Tibial nerve (tissue), 4 donors: ENCODE data around the gene RAPGEF6. TPM values are rescaled to one million over a fixed set of nuclear protein-coding genes. Genes with fewer than 3 reads are reported as not detected.

Experiments used
- DNase-seq, 2 donors: peaks; one replicate each; pipeline ENCODE4 v3.0.0-alpha.2; 2019; ENCODE audit warnings: low spot score in 2 of 2
- H3K27ac ChIP-seq, 4 donors: fragments of 200-600 bp; sonication (generic) in 3 of 4; one replicate each; pipeline ENCODE4 v1.5.1; 2017 to 2019; ENCODE audit warnings: mild to moderate bottlenecking in 1 of 4
- H3K27me3 ChIP-seq, 2 donors: fragments of 200-600 bp; sonication (generic) in 1 of 2; one replicate each; pipeline versions ENCODE4 v1.5.1 to v1.6.0; 2017 to 2019
- H3K36me3 ChIP-seq, 3 donors: fragments of 200-600 bp; sonication (generic); one replicate each; pipeline ENCODE4 v1.5.1; 2018 to 2019
- H3K4me1 ChIP-seq, 4 donors: fragments of 200-600 bp; sonication (generic) in 3 of 4; one replicate each; pipeline ENCODE4 v1.5.1; 2017 to 2019
- H3K4me3 ChIP-seq, 4 donors: fragments of 200-600 bp; sonication (generic) in 3 of 4; one replicate each; pipeline ENCODE4 v1.5.1; 2017 to 2019; ENCODE audit warnings: mild to moderate bottlenecking in 1 of 4, moderate library complexity in 1 of 4
- H3K9me3 ChIP-seq, 4 donors: fragments of 200-600 bp; sonication (generic) in 3 of 4; one replicate each; pipeline ENCODE4 v1.5.1; 2017 to 2019
- CTCF ChIP-seq, 5 experiments: fragments of 200-600 bp in 3 of 5; fragments of 450-650 bp in 2 of 5; sonication (generic) in 3 of 5; IDR thresholded peaks; one replicate each; pipeline ENCODE4 v1.5.1; 2016 to 2019; ENCODE audit warnings: antibody characterized with exemption in 5 of 5, mild to moderate bottlenecking in 3 of 5, moderate library complexity in 2 of 5
- EP300 ChIP-seq, 2 donors: sonication (generic); formaldehyde crosslinking; IDR thresholded peaks; one replicate each; pipeline ENCODE4 v1.6.1; 2017; ENCODE audit warnings: antibody characterized with exemption in 2 of 2, mild to moderate bottlenecking in 1 of 2
- POLR2A ChIP-seq, 2 donors: fragments of 450-650 bp; IDR thresholded peaks; one replicate each; pipeline ENCODE4 v1.6.1; 2017; ENCODE audit warnings: antibody characterized with exemption in 2 of 2, mild to moderate bottlenecking in 2 of 2, moderate library complexity in 2 of 2
- WGBS, 2 donors: methylation state at CpG; one replicate each; pipeline ENCODE4 v1.1.5; 2018; 5-methylcytosine and 5-hydroxymethylcytosine counted together
- total RNA-seq, 4 donors: library from RNA; depleted of rRNA; stranded (reverse); fragments of >200 nt; gene quantifications; one replicate each; pipeline ENCODE4 v1.1.0, GENCODE V29; 2016

RAPGEF6 gene
- 10 to 100 TPM; 25.1 to 36.4 (median 26.6) TPM for total RNA-seq

- peak; percentile 96 to 99 for DNase-seq
- Histone ChIP-seq H3K4me1 (peaks cover 0 to 49% (median 25%) of the 10 kb centered on the region in 4 donors), H3K9me3 (no peaks in the 10 kb centered on the region), H3K36me3 (no peaks in the 10 kb centered on the region), H3K27ac (peak within 1 kb of the TSS; percentile 91 to 99 (median 95)), H3K4me3 (peak within 1 kb of the TSS; percentile 60 to 92 (median 77)), H3K27me3 (no peaks in the 10 kb centered on the region)
- TF ChIP-seq POLR2A (IDR thresholded peaks at IDR 0.05) = peak; percentile 69 to 93
- peak; percentile 97 for TF ChIP-seq EP300 (IDR thresholded peaks at IDR 0.05)
- peak in 2 of 5 experiments; percentile 48 to 60 for TF ChIP-seq CTCF (IDR thresholded peaks at IDR 0.05)
- 0 to 2% methylated on average over 20 to 41 of the region's 55 CpGs for WGBS, 2 donors
These were observed at the start of gene RAPGEF6 for GRCh38 chr5:131634996-131635683. RAPGEF6 (minus strand) TSS chr5:131635229; CDS start chr5:131635030, 199 bp downstream.

DNA sequence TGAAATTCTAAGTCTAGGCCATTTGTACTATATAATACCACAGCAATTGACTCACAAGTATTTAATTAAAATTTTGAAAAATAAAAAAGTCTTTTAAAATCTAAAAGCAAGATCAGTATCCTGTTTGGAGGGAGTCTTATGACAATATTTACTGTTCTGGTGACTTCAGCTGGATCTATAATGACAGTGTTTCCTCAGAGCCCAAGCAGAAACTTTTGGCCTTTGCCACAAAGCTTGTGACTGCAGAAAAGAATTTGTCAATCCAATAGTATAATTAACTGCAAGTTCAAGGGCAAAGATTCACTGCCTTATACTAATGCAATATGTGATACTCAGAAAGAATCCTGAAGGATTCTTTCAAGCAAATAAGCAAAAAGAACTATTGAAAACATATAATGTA lies 49.6 kb upstream of the RAPGEF6 start:
- H3K36me3 ChIP-seq = peaks cover 0 to 23% (median 2%) of the 10 kb centered on the region in 3 donors
- TF ChIP-seq POLR2A (IDR thresholded peaks at IDR 0.05) = no peak
- no peak for TF ChIP-seq CTCF (IDR thresholded peaks at IDR 0.05)
- no peak for TF ChIP-seq EP300 (IDR thresholded peaks at IDR 0.05)
- H3K27me3 ChIP-seq = no peaks in the 10 kb centered on the region
- H3K4me3 ChIP-seq = no peak overlapping the region
- H3K4me1 ChIP-seq = no peaks in the 10 kb centered on the region
- H3K9me3 ChIP-seq = no peaks in the 10 kb centered on the region
- H3K27ac ChIP-seq = no peak overlapping the region
- DNase-seq = no peak

GRCh38 chr5:131684051-131684450 lies 49.0 kb upstream of the RAPGEF6 start:
- H3K27ac ChIP-seq = no peak overlapping the region
- TF ChIP-seq CTCF (IDR thresholded peaks at IDR 0.05) (no peak), POLR2A (IDR thresholded peaks at IDR 0.05) (no peak), EP300 (IDR thresholded peaks at IDR 0.05) (no peak)
- H3K4me3 ChIP-seq = no peak overlapping the region
- WGBS, 2 donors = 86 to 92% methylated on average over 1 of the region's 1 CpG
- peaks cover 0 to 19% (median 2%) of the 10 kb centered on the region in 3 donors for H3K36me3 ChIP-seq
- H3K9me3 ChIP-seq = no peaks in the 10 kb centered on the region
- no peaks in the 10 kb centered on the region for H3K27me3 ChIP-seq
- DNase-seq = no peak
- no peaks in the 10 kb centered on the region for H3K4me1 ChIP-seq

DNA sequence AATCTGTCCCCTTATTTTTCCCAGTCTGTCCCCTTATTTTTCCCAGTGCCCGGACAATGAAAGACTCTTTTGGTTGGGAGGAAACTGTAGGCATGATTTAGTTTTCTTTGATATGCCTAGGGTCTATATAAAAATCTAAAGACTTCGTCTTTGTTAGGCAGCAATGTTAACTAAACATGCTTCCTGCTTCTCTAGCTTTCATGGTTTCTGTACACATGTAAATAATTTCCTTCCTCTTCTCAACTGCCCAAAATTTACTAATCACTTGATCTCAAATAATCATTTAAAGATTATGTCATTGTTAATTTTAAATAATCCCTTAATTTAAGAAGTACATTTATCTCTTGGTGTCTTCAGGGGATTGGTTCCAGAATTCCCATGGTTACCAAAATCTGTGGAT lies 47.8 kb upstream of the RAPGEF6 start:
- no peaks in the 10 kb centered on the region for H3K9me3 ChIP-seq
- H3K36me3 ChIP-seq = peaks cover 0 to 30% (median 2%) of the 10 kb centered on the region in 3 donors
- H3K4me1 ChIP-seq = no peaks in the 10 kb centered on the region
- WGBS, 2 donors = 78 to 79% methylated on average over 2 of the region's 2 CpGs
- no peak for DNase-seq
- TF ChIP-seq EP300 (IDR thresholded peaks at IDR 0.05) (no peak), POLR2A (IDR thresholded peaks at IDR 0.05) (no peak), CTCF (IDR thresholded peaks at IDR 0.05) (no peak)
- no peak overlapping the region for H3K4me3 ChIP-seq
- H3K27ac ChIP-seq = no peak overlapping the region
- H3K27me3 ChIP-seq = no peaks in the 10 kb centered on the region

GRCh38 chr5:131682175-131682574 lies 47.1 kb upstream of the RAPGEF6 start:
- no peak for TF ChIP-seq EP300 (IDR thresholded peaks at IDR 0.05)
- no peak for TF ChIP-seq POLR2A (IDR thresholded peaks at IDR 0.05)
- TF ChIP-seq CTCF (IDR thresholded peaks at IDR 0.05) = no peak
- H3K27ac ChIP-seq = no peak overlapping the region
- H3K36me3 ChIP-seq = peaks cover 0 to 33% (median 0%) of the 10 kb centered on the region in 3 donors
- 94 to 98% methylated on average over 5 of the region's 5 CpGs for WGBS, 2 donors
- H3K4me3 ChIP-seq = no peak overlapping the region
- no peaks in the 10 kb centered on the region for H3K9me3 ChIP-seq
- DNase-seq = no peak
- no peaks in the 10 kb centered on the region for H3K4me1 ChIP-seq
- no peaks in the 10 kb centered on the region for H3K27me3 ChIP-seq
